SU-DHL-6 (cell line): ENCODE results near the gene APRT.

ENCODE experiments used
- H2AFZ ChIP-seq: fragments of 200-600 bp; sonication (generic); 2 replicates; pipeline ENCODE4 v1.6.1; 2014; ENCODE audit warnings: low read depth, mild to moderate bottlenecking, moderate library complexity, mixed read lengths, antibody characterized with exemption, low read length; ENCODE audit not compliant: severe bottlenecking
- H3F3A ChIP-seq: fragments of 200-600 bp; shearing (Covaris generic); 2 replicates; pipeline ENCODE4 v1.6.0; 2016; ENCODE audit warnings: antibody characterized with exemption, mild to moderate bottlenecking; ENCODE audit not compliant: insufficient read depth
- H3K27ac ChIP-seq: fragments of 200-600 bp; sonication (generic); 2 replicates; pipeline ENCODE4 v1.5.1; 2016; ENCODE audit warnings: low read depth, mild to moderate bottlenecking, low read length, moderate library complexity, mixed read lengths
- H3K27me3 ChIP-seq: fragments of 200-600 bp; sonication (generic), shearing (Covaris generic); 2 replicates; pipeline ENCODE4 v1.6.0; 2014; ENCODE audit warnings: mild to moderate bottlenecking, low read length
- H3K36me3 ChIP-seq: fragments of 200-600 bp; sonication (generic); 2 replicates; pipeline ENCODE4 v1.6.1; 2014; ENCODE audit warnings: mild to moderate bottlenecking, low read length, mixed read lengths
- H3K4me2 ChIP-seq: fragments of 300-600, 200-600 bp; shearing (Covaris generic), sonication (generic); 2 replicates; pipeline ENCODE4 v1.6.0; 2014; ENCODE audit warnings: low read length, low read depth, mild to moderate bottlenecking; ENCODE audit not compliant: poor library complexity, severe bottlenecking
- H3K4me3 ChIP-seq: fragments of 200-600 bp; sonication (generic); 2 replicates; pipeline ENCODE4 v1.5.1; 2014; ENCODE audit warnings: antibody characterized with exemption, low read length, mild to moderate bottlenecking, mixed read lengths; ENCODE audit not compliant: insufficient read depth, poor library complexity, severe bottlenecking
- H3K79me2 ChIP-seq: fragments of 200-600 bp; sonication (generic); 2 replicates; pipeline ENCODE4 v1.6.1; 2014; ENCODE audit warnings: mild to moderate bottlenecking, low read length, moderate library complexity; ENCODE audit not compliant: insufficient read depth
- H3K9ac ChIP-seq: fragments of 200-600 bp; sonication (generic); 2 replicates; pipeline ENCODE4 v1.7.0; 2014; ENCODE audit warnings: mild to moderate bottlenecking, low read length
- H3K9me2 ChIP-seq: fragments of 200-600 bp; sonication (generic); replicated peaks from 2 replicates; pipeline ENCODE4 v1.6.1; 2014; ENCODE audit warnings: low read length; ENCODE audit not compliant: insufficient read depth
- H3K9me3 ChIP-seq: fragments of 200-600 bp; sonication (generic); 2 replicates; pipeline ENCODE4 v1.6.1; 2014; ENCODE audit warnings: low read length, mixed read lengths; ENCODE audit not compliant: insufficient read depth
- H4K20me1 ChIP-seq: fragments of 200-600 bp; sonication (generic); 2 replicates; pipeline ENCODE4 v1.6.1; 2014; ENCODE audit warnings: low read depth, mild to moderate bottlenecking, antibody characterized with exemption, low read length, moderate library complexity, mixed read lengths
- CTCF ChIP-seq: fragments of 200-600 bp; sonication (generic); IDR thresholded peaks from one replicate; pipeline ENCODE4 v1.5.1; 2017; ENCODE audit warnings: antibody characterized with exemption, mild to moderate bottlenecking, low read length, moderate library complexity; ENCODE audit not compliant: insufficient read depth, poor library complexity, severe bottlenecking
- EZH2phosphoT487 ChIP-seq: fragments of 200-600 bp; sonication (generic), shearing (Covaris generic); conservative IDR thresholded peaks from 2 replicates; pipeline ENCODE4 v1.6.1; 2018; ENCODE audit warnings: mild to moderate bottlenecking, antibody characterized with exemption, low read length, moderate library complexity, mixed read lengths

The APRT gene

GRCh38 chr16:88857728-88858339 is 46.1 kb upstream of the APRT start:
- TF ChIP-seq EZH2phosphoT487 = no peak
- peak; percentile 90 for TF ChIP-seq CTCF
- H3K4me3 ChIP-seq = peak overlapping the region; percentile 69
- H3K4me2 ChIP-seq = peak overlapping the region; percentile 70
- H2AFZ ChIP-seq = peak overlapping the region; percentile 69
- H3K36me3 ChIP-seq = no peaks in the 10 kb centered on the region
- H3K27me3 ChIP-seq = no peaks in the 10 kb centered on the region
- peaks cover 7% of the 10 kb centered on the region for H3F3A ChIP-seq
- H3K79me2 ChIP-seq = peaks cover 4% of the 10 kb centered on the region
- no peaks in the 10 kb centered on the region for H4K20me1 ChIP-seq
- H3K9me3 ChIP-seq = no peaks in the 10 kb centered on the region
- H3K9ac ChIP-seq = peak overlapping the region; percentile 76
- H3K9me2 ChIP-seq = no peaks in the 10 kb centered on the region
- H3K27ac ChIP-seq = 0 out of 2 replicates have a peak overlapping the region, but pooled peaks have one; percentile 23

GRCh38 chr16:88856828-88857727 is 45.4 kb upstream of the APRT start, which contains the start of the genes GALNS and TRAPPC2L:
Gene GALNS (minus strand): TSS chr16:88856947. CDS start chr16:88856877, 70 bp downstream.
Gene TRAPPC2L (plus strand): TSS chr16:88857127. CDS start chr16:88857151, 24 bp downstream.
- H3K27ac ChIP-seq = 0 out of 2 replicates have a peak within 1 kb of the TSS, but pooled peaks have one; percentile 23
- no peaks in the 10 kb centered on the region for H3K9me2 ChIP-seq
- TF ChIP-seq EZH2phosphoT487 = no peak
- no peak for TF ChIP-seq CTCF
- no peaks in the 10 kb centered on the region for H3K36me3 ChIP-seq
- H3K4me2 ChIP-seq = peak within 1 kb of the TSS; percentile 70
- no peaks in the 10 kb centered on the region for H4K20me1 ChIP-seq
- H3K27me3 ChIP-seq = no peaks in the 10 kb centered on the region
- peak within 1 kb of the TSS; percentile 76 for H3K9ac ChIP-seq
- peak within 1 kb of the TSS; percentile 69 for H2AFZ ChIP-seq
- peak within 1 kb of the TSS; percentile 69 for H3K4me3 ChIP-seq
- no peaks in the 10 kb centered on the region for H3K9me3 ChIP-seq
- H3K79me2 ChIP-seq = peaks cover 4% of the 10 kb centered on the region
- peaks cover 7% of the 10 kb centered on the region for H3F3A ChIP-seq

- TF ChIP-seq EZH2phosphoT487 (no peak), CTCF (no peak)
- Histone ChIP-seq H3K27ac (no peak overlapping the region), H3K9ac (peak overlapping the region; percentile 76)
These were observed 44.5 kb upstream of the APRT start for GRCh38 chr16:88856122-88856827.

More at GRCh38 chr16:88856122-88856827, 44.5 kb upstream of the APRT start:
- peaks cover 7% of the 10 kb centered on the region for H3F3A ChIP-seq
- no peaks in the 10 kb centered on the region for H3K9me2 ChIP-seq
- no peaks in the 10 kb centered on the region for H3K9me3 ChIP-seq
- peaks cover 4% of the 10 kb centered on the region for H3K79me2 ChIP-seq
- no peaks in the 10 kb centered on the region for H4K20me1 ChIP-seq
- no peaks in the 10 kb centered on the region for H3K36me3 ChIP-seq
- H3K27me3 ChIP-seq = no peaks in the 10 kb centered on the region
- H3K4me3 ChIP-seq = peak overlapping the region; percentile 69
- H3K4me2 ChIP-seq = peak overlapping the region; percentile 39
- no peak overlapping the region for H2AFZ ChIP-seq
